ENCODE data around the gene DNAJA2. TPM values are rescaled to one million over a fixed set of nuclear protein-coding genes. Genes with fewer than 3 reads are reported as not detected.

Gene DNAJA2
- polyA plus RNA-seq, 2 of the 4 experiments (the other 2 are of a cell fraction): 33.7 to 82.3 TPM

DNA sequence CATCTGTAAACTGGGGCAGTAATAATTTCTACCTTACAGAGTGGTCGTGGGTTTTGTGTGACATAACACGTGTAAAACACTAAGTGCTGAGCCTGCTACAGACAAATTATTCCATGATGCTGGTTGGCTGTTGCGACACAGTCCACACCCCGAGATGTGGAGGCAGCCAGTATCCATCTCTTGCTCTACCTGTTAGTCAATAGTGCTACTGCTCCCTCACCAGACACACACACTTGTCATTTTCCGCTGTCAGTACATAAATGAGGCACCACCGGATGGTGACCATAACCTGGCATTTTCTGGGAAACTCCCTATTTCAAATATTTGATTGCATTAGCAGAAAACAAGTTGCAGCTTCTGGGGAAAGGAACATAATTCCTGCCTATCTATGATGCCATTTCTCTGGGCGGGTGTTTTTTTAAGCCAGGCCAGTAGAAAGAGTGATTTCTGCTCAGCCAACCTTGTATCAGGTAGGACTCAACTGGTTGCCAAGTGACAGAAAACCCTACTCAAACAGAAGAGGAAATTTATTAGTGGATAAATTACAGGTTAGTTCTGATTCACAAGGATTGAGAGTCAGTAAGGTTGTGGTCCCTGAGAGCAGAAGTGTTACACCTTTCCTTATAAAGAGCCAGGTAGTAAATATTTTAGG is 24.1 kb downstream of the DNAJA2 start:
- DNase-seq (ENCODE audit: low read depth in 1 of 2, low spot score in 1 of 2) (no peak), ATAC-seq (no peak), FAIRE-seq (peak; percentile 36)
- 0 out of 4 replicates have a peak, but pooled peaks of 1 of the 2 experiments have one; percentile 21 for TF ChIP-seq CEBPB (IDR thresholded peaks at IDR 0.05)
- TF ChIP-seq, protein P1, sequence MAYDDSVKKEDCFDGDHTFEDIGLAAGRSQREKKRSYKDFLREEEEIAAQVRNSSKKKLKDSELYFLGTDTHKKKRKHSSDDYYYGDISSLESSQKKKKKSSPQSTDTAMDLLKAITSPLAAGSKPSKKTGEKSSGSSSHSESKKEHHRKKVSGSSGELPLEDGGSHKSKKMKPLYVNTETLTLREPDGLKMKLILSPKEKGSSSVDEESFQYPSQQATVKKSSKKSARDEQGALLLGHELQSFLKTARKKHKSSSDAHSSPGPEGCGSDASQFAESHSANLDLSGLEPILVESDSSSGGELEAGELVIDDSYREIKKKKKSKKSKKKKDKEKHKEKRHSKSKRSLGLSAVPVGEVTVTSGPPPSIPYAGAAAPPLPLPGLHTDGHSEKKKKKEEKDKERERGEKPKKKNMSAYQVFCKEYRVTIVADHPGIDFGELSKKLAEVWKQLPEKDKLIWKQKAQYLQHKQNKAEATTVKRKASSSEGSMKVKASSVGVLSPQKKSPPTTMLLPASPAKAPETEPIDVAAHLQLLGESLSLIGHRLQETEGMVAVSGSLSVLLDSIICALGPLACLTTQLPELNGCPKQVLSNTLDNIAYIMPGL (CRISPR knock-in tag; IDR thresholded peaks at IDR 0.05; ENCODE audit: borderline replicate concordance): no peak
- 74% methylated on average over 7 of the region's 7 CpGs for WGBS (ENCODE audit: missing lambda C conversion rate)
- Histone ChIP-seq H3K4me3 (no peak overlapping the region), H3K9me3 (no peaks in the 10 kb centered on the region), H3K4me1 (no peaks in the 10 kb centered on the region), H3K4me2 (no peak overlapping the region), H3K27ac (no peak overlapping the region)
- POLR2A ChIA-PET: no interaction called here
- CTCF ChIA-PET: interaction anchor here (0.6 to 3.2 kb wide), 11 partner anchors 10 to 1215 kb away, joined by 3 to 21 read pairs (median 5); partner anchors contain the start of genes GPT2 and NETO2

DNA sequence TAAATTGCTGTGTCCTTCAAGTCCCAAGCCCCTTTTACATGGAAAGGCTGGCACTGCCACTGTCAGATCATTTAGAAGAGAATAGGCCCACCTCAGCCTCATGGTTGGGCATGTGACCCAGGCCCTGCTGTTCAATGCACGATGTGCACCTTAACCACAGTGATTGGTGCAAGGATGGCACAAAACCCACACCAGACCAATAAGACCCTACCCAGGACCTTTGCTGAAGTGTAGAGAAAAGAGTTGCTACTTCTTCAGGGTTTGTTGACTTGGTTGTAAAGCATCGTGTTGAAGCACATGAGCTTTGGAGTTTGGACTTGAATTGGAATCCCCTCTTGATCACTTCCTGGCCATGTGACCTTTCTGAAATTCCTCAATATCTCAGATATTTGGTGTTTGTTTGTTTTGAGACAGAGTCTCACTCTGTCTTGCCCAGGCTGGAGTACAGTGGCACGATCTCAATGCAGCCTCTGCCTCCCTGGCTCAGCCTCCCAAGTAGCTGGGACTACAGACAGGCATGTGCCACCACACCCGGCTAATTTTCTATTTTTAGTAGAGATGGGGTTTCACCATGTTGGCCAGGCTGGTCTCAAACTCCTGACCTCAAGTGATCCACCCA is 24.8 kb downstream of the DNAJA2 start:
- whole genome bisulfite sequencing (ENCODE audit: missing lambda C conversion rate): 48% methylated on average over 4 of the region's 4 CpGs
- POLR2A ChIA-PET: no interaction called here
- FAIRE-seq: no peak

More for the DNA sequence above, 24.8 kb downstream of the DNAJA2 start:
- no peak for TF ChIP-seq MAFK (IDR thresholded peaks at IDR 0.05; ENCODE audit: partially characterized antibody)
- TF ChIP-seq PHF8 (IDR thresholded peaks at IDR 0.05; ENCODE audit: borderline replicate concordance, low read depth): no peak
- TF ChIP-seq POLR2AphosphoS2 (conservative IDR thresholded peaks at IDR 0.05; ENCODE audit: low read length): no peak
- no peak for TF ChIP-seq ESRRA (IDR thresholded peaks at IDR 0.05; ENCODE audit: borderline replicate concordance, low read length)
- TF ChIP-seq NR3C1 (IDR thresholded peaks at IDR 0.05): no peak
- no peak for TF ChIP-seq EHMT2 (IDR thresholded peaks at IDR 0.05; ENCODE audit: low read depth)
- TF ChIP-seq JUNB (IDR thresholded peaks at IDR 0.05): no peak
- TF ChIP-seq ZSCAN20 (CRISPR knock-in tag; IDR thresholded peaks at IDR 0.05): no peak
- no peak for TF ChIP-seq NFE2L2 (conservative IDR thresholded peaks at IDR 0.05; ENCODE audit: low read length)
- TF ChIP-seq, protein P2, sequence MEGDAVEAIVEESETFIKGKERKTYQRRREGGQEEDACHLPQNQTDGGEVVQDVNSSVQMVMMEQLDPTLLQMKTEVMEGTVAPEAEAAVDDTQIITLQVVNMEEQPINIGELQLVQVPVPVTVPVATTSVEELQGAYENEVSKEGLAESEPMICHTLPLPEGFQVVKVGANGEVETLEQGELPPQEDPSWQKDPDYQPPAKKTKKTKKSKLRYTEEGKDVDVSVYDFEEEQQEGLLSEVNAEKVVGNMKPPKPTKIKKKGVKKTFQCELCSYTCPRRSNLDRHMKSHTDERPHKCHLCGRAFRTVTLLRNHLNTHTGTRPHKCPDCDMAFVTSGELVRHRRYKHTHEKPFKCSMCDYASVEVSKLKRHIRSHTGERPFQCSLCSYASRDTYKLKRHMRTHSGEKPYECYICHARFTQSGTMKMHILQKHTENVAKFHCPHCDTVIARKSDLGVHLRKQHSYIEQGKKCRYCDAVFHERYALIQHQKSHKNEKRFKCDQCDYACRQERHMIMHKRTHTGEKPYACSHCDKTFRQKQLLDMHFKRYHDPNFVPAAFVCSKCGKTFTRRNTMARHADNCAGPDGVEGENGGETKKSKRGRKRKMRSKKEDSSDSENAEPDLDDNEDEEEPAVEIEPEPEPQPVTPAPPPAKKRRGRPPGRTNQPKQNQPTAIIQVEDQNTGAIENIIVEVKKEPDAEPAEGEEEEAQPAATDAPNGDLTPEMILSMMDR (IDR thresholded peaks at IDR 0.05): no peak
- no peak for TF ChIP-seq EHF (CRISPR knock-in tag; IDR thresholded peaks at IDR 0.05)
- no peak for TF ChIP-seq HOXB13 (CRISPR knock-in tag; IDR thresholded peaks at IDR 0.05; ENCODE audit: low read depth)
- TF ChIP-seq CHD2 (IDR thresholded peaks at IDR 0.05; ENCODE audit: low read length, partially characterized antibody): no peak
- TF ChIP-seq TP53 (CRISPR knock-in tag; IDR thresholded peaks at IDR 0.05): no peak
- no peak for TF ChIP-seq BHLHE40 (IDR thresholded peaks at IDR 0.05; ENCODE audit: low read depth, low read length)
- no peak for TF ChIP-seq POLR2A (IDR thresholded peaks at IDR 0.05; ENCODE audit: low read length)
- TF ChIP-seq RAD21 (conservative IDR thresholded peaks at IDR 0.05 in 1 of 2, IDR thresholded peaks at IDR 0.05 in 1 of 2): no peak
- TF ChIP-seq, protein P3, sequence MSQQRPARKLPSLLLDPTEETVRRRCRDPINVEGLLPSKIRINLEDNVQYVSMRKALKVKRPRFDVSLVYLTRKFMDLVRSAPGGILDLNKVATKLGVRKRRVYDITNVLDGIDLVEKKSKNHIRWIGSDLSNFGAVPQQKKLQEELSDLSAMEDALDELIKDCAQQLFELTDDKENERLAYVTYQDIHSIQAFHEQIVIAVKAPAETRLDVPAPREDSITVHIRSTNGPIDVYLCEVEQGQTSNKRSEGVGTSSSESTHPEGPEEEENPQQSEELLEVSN (IDR thresholded peaks at IDR 0.05; ENCODE audit: borderline replicate concordance, low read depth): no peak
- TF ChIP-seq CEBPB (IDR thresholded peaks at IDR 0.05): no peak
- TF ChIP-seq, protein P4, sequence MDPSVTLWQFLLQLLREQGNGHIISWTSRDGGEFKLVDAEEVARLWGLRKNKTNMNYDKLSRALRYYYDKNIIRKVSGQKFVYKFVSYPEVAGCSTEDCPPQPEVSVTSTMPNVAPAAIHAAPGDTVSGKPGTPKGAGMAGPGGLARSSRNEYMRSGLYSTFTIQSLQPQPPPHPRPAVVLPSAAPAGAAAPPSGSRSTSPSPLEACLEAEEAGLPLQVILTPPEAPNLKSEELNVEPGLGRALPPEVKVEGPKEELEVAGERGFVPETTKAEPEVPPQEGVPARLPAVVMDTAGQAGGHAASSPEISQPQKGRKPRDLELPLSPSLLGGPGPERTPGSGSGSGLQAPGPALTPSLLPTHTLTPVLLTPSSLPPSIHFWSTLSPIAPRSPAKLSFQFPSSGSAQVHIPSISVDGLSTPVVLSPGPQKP (IDR thresholded peaks at IDR 0.05; ENCODE audit: low read depth, low read length): no peak
- Histone ChIP-seq H3K27ac (no peak overlapping the region), H3K4me1 (no peaks in the 10 kb centered on the region), H3K9me3 (no peaks in the 10 kb centered on the region), H3K4me2 (no peak overlapping the region), H3K4me3 (no peak overlapping the region)
- CTCF ChIA-PET: interaction anchor here (0.8 to 3.2 kb wide), 23 partner anchors 8 to 1682 kb away, joined by 3 to 21 read pairs (median 5); partner anchors contain the start of genes ABCC12, GPT2 and NETO2
- ATAC-seq: 0 out of 6 replicates have a peak, but pooled peaks of 1 of the 2 experiments have one; percentile 35
- no peak for DNase-seq (ENCODE audit: low read depth in 1 of 2, low spot score in 1 of 2)
